Tibial nerve (tissue), 4 donors: ENCODE data around the gene SLC25A1. TPM values are rescaled to one million over a fixed set of nuclear protein-coding genes. Genes with fewer than 3 reads are reported as not detected.
"Not testable (repeated sequence)": the region's sequence is repeated elsewhere in the genome, so short reads cannot be mapped to it uniquely, and the experiment has no call there.

ENCODE experiments used
- DNase-seq, 2 donors: peaks; one replicate each; pipeline ENCODE4 v3.0.0-alpha.2; 2019; ENCODE audit warnings: low spot score in 2 of 2
- H3K27ac ChIP-seq, 4 donors: fragments of 200-600 bp; sonication (generic) in 3 of 4; one replicate each; pipeline ENCODE4 v1.5.1; 2017 to 2019; ENCODE audit warnings: mild to moderate bottlenecking in 1 of 4
- H3K27me3 ChIP-seq, 2 donors: fragments of 200-600 bp; sonication (generic) in 1 of 2; one replicate each; pipeline versions ENCODE4 v1.5.1 to v1.6.0; 2017 to 2019
- H3K36me3 ChIP-seq, 3 donors: fragments of 200-600 bp; sonication (generic); one replicate each; pipeline ENCODE4 v1.5.1; 2018 to 2019
- H3K4me1 ChIP-seq, 4 donors: fragments of 200-600 bp; sonication (generic) in 3 of 4; one replicate each; pipeline ENCODE4 v1.5.1; 2017 to 2019
- H3K4me3 ChIP-seq, 4 donors: fragments of 200-600 bp; sonication (generic) in 3 of 4; one replicate each; pipeline ENCODE4 v1.5.1; 2017 to 2019; ENCODE audit warnings: mild to moderate bottlenecking in 1 of 4, moderate library complexity in 1 of 4
- H3K9me3 ChIP-seq, 4 donors: fragments of 200-600 bp; sonication (generic) in 3 of 4; one replicate each; pipeline ENCODE4 v1.5.1; 2017 to 2019
- EP300 ChIP-seq, 2 donors: sonication (generic); formaldehyde crosslinking; IDR thresholded peaks; one replicate each; pipeline ENCODE4 v1.6.1; 2017; ENCODE audit warnings: antibody characterized with exemption in 2 of 2, mild to moderate bottlenecking in 1 of 2
- POLR2A ChIP-seq, 2 donors: fragments of 450-650 bp; IDR thresholded peaks; one replicate each; pipeline ENCODE4 v1.6.1; 2017; ENCODE audit warnings: antibody characterized with exemption in 2 of 2, mild to moderate bottlenecking in 2 of 2, moderate library complexity in 2 of 2
- WGBS, 2 donors: methylation state at CpG; one replicate each; pipeline ENCODE4 v1.1.5; 2018; 5-methylcytosine and 5-hydroxymethylcytosine counted together
- total RNA-seq, 4 donors: library from RNA; depleted of rRNA; stranded (reverse); fragments of >200 nt; gene quantifications; one replicate each; pipeline ENCODE4 v1.1.0, GENCODE V29; 2016
- TF ChIP-seq, protein P1 (sequence below), 5 experiments: fragments of 200-600 bp in 3 of 5; fragments of 450-650 bp in 2 of 5; sonication (generic) in 3 of 5; IDR thresholded peaks; one replicate each; pipeline ENCODE4 v1.5.1; 2016 to 2019; ENCODE audit warnings: antibody characterized with exemption in 5 of 5, mild to moderate bottlenecking in 3 of 5, moderate library complexity in 2 of 5

The SLC25A1 gene
- total RNA-seq, 4 donors from 2014 or later: 46.9 to 100 (median 86.2) TPM

DNA sequence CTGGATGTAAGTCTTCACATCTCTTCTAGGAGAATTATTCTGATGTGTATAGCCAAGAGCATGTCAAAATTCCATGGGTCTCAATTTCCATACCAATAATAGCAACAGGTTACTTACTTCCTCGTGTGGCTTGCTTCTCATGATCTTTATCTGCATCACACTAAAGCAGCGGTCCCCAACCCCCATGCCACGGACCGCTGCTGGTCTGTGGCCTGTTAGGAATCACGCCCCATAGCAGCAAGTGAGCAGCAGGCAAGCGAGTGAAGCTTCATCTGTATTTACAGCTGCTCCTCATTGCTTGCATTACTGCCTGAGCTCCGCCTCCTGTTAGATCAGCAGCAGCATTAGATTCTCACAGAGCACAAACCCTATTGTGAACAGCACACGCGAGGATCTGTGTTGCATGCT, 28.9 kb upstream of the SLC25A1 start:
- TF ChIP-seq EP300 (IDR thresholded peaks at IDR 0.05) (no peak), POLR2A (IDR thresholded peaks at IDR 0.05) (no peak)
- TF ChIP-seq, protein P1, sequence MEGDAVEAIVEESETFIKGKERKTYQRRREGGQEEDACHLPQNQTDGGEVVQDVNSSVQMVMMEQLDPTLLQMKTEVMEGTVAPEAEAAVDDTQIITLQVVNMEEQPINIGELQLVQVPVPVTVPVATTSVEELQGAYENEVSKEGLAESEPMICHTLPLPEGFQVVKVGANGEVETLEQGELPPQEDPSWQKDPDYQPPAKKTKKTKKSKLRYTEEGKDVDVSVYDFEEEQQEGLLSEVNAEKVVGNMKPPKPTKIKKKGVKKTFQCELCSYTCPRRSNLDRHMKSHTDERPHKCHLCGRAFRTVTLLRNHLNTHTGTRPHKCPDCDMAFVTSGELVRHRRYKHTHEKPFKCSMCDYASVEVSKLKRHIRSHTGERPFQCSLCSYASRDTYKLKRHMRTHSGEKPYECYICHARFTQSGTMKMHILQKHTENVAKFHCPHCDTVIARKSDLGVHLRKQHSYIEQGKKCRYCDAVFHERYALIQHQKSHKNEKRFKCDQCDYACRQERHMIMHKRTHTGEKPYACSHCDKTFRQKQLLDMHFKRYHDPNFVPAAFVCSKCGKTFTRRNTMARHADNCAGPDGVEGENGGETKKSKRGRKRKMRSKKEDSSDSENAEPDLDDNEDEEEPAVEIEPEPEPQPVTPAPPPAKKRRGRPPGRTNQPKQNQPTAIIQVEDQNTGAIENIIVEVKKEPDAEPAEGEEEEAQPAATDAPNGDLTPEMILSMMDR (IDR thresholded peaks at IDR 0.05): no peak
- Histone ChIP-seq H3K9me3 (no peaks in the 10 kb centered on the region), H3K27ac (no peak overlapping the region), H3K4me3 (no peak overlapping the region), H3K4me1 (no peaks in the 10 kb centered on the region), H3K36me3 (peaks cover 0 to 35% (median 0%) of the 10 kb centered on the region in 3 donors), H3K27me3 (no peaks in the 10 kb centered on the region)
- 73 to 82% methylated on average over 9 of the region's 9 CpGs for WGBS, 2 donors
- DNase-seq: no peak

DNA sequence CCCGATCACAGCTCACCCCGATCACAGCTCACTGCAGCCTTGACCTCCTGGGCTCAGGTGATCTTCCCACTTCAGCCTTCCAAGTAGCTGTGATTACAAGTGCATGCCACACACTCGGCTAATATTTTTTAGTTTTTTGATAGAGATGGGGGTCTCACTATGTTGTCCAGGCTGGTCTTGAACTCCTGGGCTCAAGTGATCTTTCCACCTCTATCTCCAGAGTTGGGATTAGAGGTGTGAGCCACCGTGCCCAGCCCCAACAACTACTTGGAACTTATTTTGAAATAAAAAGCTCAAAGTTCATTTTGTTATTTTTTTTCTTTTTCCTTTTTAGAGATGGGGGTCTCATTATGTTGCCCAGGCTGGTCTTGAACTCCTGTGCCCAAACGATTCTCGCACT, 27.8 kb upstream of the SLC25A1 start:
- H3K27ac ChIP-seq: no peak overlapping the region
- TF ChIP-seq, protein P1 (IDR thresholded peaks at IDR 0.05): no peak
- no peak for TF ChIP-seq POLR2A (IDR thresholded peaks at IDR 0.05)
- no peak for TF ChIP-seq EP300 (IDR thresholded peaks at IDR 0.05)
- H3K4me3 ChIP-seq: no peak overlapping the region
- no peaks in the 10 kb centered on the region for H3K4me1 ChIP-seq
- no peak for DNase-seq
- WGBS, 2 donors: 91 to 95% methylated on average over 6 of the region's 6 CpGs
- H3K27me3 ChIP-seq: no peaks in the 10 kb centered on the region
- H3K36me3 ChIP-seq: peaks cover 0 to 35% (median 0%) of the 10 kb centered on the region in 3 donors
- H3K9me3 ChIP-seq: no peaks in the 10 kb centered on the region

DNA sequence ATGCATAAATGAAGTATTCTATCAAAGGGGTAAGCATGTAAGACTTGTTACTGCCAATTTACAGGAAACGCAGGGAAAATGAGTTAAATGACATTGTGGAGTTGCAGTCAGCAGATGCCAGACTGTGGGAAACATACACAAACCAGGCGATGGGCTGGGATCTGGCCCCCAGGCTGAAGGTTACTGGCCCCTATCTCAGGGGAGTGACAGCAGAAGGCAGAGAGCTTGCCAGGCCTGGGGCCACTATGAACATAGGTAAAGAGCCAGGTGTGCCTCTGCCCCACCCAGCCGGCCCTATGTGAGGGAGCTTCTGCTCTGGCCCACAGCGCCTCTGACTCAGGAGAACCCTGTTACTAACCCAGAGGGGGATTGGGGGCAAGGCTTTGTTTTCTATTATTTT, 26.1 kb upstream of the SLC25A1 start:
- TF ChIP-seq POLR2A (IDR thresholded peaks at IDR 0.05): no peak
- no peak for TF ChIP-seq EP300 (IDR thresholded peaks at IDR 0.05)
- TF ChIP-seq, protein P1 (IDR thresholded peaks at IDR 0.05): no peak
- no peak overlapping the region for H3K27ac ChIP-seq
- no peaks in the 10 kb centered on the region for H3K9me3 ChIP-seq
- no peaks in the 10 kb centered on the region for H3K27me3 ChIP-seq
- no peak overlapping the region for H3K4me3 ChIP-seq
- H3K36me3 ChIP-seq: peaks cover 0 to 38% (median 0%) of the 10 kb centered on the region in 3 donors
- no peak for DNase-seq
- WGBS, 2 donors: 93 to 94% methylated on average over 4 of the region's 4 CpGs
- H3K4me1 ChIP-seq: no peaks in the 10 kb centered on the region

DNA sequence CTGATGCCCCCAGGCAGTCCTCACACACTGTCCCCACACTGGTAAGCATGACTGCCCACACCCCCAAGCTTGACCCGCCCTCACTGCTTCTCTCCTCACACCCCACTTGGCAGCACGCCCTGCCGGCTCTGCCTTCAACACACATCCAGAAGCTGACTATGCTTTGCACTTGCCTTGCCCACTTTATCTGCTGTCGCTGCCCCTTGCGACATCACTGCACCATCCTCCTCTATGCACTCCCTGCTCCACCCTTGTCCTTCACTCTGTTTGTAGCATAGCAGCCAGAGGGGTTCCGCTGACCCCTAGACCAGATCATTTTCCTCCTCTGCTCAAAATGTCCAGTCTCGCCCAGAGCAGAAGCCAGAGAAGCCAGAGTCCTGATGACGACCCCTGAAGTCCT, 25.3 kb upstream of the SLC25A1 start:
- H3K27ac ChIP-seq: no peak overlapping the region
- H3K27me3 ChIP-seq: no peaks in the 10 kb centered on the region
- no peaks in the 10 kb centered on the region for H3K9me3 ChIP-seq
- peaks cover 0 to 36% (median 0%) of the 10 kb centered on the region in 3 donors for H3K36me3 ChIP-seq
- TF ChIP-seq EP300 (IDR thresholded peaks at IDR 0.05) (no peak), POLR2A (IDR thresholded peaks at IDR 0.05) (no peak)
- TF ChIP-seq, protein P1 (IDR thresholded peaks at IDR 0.05): no peak
- no peak for DNase-seq
- 80 to 84% methylated on average over 8 of the region's 8 CpGs for WGBS, 2 donors
- no peak overlapping the region for H3K4me3 ChIP-seq
- no peaks in the 10 kb centered on the region for H3K4me1 ChIP-seq

DNA sequence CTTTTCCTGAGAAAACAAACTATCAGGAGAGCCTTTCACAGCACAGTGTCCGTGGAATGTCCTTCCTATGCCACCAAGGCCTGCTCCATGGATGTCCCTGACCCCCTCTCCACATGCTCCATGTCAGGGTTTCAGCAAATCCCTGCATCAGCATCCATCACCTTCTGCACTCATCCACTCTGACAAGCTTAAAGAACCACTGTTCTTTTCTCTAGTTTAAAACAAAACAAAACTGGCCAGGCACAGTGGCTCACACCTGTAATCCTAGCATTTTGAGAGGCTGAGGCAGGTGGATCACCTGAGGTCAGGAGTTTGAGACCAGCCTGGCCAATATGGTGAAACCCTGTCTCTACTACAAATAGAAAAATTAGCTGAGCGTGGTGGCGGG, 24.3 kb upstream of the SLC25A1 start:
- not testable (repeated sequence) for H3K27ac ChIP-seq, H3K27me3 ChIP-seq, H3K9me3 ChIP-seq, H3K4me1 ChIP-seq, DNase-seq, H3K4me3 ChIP-seq
- WGBS, 2 donors: 93 to 95% methylated on average over 3 of the region's 3 CpGs
- H3K36me3 ChIP-seq: peaks cover 0 to 26% (median 0%) of the 10 kb centered on the region in 3 donors
